HG03135 (cell line): Measurements from ENCODE around the gene TRIM26.
"Not testable (repeated sequence)": the region's sequence is repeated elsewhere in the genome, so short reads cannot be mapped to it uniquely, and the experiment has no call there.

Experiments used
- ATAC-seq: cut with Tn5 transposase; IDR thresholded peaks from one replicate; pipeline ENCODE4 v1.9.1; 2021; ENCODE audit warnings: mild to moderate bottlenecking, moderate library complexity; ENCODE audit not compliant: unreplicated experiment

TRIM26 gene

DNA sequence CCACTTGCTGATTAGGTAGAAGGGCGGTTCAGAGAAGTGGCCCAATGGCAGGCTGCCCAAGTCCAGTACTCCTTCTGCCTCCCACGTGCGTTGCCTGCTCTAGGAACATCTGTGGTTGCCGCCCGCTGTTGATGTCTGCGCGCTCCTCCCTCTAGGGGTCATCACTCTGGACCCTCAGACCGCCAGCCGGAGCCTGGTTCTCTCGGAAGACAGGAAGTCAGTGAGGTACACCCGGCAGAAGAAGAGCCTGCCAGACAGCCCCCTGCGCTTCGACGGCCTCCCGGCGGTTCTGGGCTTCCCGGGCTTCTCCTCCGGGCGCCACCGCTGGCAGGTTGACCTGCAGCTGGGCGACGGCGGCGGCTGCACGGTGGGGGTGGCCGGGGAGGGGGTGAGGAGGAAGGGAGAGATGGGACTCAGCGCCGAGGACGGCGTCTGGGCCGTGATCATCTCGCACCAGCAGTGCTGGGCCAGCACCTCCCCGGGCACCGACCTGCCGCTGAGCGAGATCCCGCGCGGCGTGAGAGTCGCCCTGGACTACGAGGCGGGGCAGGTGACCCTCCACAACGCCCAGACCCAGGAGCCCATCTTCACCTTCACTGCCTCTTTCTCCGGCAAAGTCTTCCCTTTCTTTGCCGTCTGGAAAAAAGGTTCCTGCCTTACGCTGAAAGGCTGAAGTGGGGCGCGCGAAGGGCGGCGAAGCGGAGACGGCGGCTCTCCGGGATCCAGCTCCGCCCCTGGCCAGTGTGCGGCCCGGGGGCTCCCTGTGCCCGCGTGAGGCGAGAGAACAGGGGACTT is 41.3 kb downstream of the TRIM26 start:
- ATAC-seq = no peak

DNA sequence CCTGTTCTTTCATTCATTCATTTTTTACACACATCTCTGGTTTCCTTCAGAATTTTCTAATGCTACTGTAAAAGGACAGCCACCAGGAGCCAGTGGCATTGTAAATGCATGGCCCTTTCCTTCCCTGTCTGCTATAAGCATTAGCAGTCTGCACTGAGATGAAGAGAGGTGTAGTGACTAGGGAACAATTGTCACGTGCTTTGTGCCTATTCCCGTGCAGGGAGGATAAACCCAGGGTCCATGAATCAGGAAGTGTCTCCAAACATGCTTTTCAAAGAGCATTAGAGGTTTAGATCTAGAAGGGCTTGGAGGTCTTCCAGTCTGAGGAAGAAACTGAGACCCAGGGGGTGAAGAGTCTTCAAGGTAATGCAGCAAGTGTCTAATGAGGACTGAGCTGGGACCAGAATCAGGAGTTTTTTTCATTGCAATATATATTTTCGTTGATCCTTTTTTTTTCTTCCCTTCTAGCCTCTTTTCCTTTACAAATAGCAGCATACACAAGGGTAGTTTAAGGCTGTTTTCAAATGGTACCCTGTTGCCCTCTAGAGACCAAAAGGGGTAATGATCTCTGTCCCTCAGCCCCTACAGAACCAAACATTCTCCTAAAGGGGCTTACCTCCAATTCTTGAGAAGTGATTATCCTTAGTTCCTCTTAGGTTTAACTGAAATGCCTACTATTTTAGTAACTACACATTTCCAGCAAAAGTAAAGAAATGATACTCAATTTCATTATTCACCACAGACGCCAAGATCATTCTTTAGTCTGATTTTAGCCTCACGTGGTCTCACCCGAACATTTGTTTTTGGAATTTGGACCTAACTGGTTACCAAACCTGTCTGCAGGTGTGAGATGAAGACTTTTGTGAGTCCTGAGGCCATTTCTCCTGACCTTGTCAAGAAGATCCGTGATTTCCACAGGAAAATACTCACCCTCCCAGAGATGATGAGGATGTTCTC is 43.3 kb downstream of the TRIM26 start:
- ATAC-seq = no peak

DNA sequence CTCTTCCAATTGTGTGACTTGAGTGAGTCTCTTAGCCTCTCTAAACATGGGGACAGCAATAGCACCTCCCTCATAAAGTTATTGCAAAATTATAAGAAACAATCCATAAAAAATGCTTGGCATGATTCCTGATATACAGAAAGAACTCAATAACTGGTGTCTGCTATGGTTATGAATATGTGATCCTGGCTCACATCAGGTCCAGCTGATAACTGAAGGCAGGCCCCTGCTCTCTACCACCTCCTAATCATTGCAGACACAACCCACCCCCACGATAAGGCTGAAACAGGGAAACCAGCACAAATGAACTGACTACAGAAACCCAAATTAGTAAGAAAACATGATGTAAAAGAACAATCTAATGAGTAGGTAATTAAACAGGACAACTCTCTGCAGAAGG is 44.5 kb downstream of the TRIM26 start:
- no peak for ATAC-seq

DNA sequence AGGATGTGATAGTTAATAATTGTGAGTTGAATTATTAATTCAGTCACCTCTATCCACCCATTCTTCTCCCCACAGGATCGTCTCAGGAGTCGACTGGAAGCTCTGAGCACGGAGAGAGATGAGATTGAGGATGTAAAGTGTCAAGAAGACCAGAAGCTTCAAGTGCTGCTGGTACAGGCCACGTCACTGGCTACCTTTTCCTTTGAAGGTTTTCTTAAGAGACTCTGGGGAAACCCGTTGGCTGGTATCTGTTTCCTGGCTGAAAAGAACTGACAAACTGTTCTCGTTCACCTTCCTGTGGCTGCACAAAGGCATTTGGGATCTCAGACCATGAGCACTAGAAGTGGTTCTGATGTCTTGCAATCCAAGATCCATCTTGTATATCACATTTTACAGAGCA is 46.1 kb downstream of the TRIM26 start:
- ATAC-seq = no peak

DNA sequence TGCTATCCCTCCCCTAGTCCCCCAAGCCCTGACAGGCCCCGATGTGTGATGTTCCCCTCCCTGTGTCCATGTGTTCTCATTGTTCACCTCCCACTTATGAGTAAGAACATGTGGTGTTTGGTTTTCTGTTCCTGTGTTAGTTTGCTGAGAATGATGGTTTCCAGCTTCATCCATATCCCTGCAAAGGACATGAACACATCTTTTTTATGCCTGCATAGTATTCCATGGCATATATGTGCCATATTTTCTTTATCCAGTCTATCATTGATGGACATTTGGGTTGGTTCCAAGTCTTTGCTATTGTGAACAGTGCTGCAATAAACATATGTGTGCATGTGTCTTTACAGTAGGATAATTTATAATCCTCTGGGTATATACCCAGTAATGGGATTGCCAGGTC is 48.0 kb downstream of the TRIM26 start:
- ATAC-seq = not testable (repeated sequence)

DNA sequence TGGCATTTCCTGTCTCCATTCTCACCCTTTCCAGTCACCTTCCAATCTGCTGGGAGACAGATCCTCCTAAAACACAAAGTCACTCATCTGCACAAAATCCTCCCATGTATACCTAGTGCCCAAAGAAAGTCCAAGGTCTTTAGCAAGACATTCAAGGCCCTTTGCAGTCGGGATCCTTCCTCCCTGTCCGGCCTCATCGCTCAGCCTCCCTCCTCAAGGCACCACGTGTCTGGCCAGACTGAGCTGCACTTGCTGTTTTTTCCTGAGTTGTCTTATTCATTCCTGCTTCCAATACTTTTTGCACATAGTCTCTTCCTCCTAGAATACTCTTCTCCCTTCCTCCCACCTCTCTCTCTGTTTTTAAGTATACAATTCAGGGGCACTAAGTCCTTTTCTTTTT is 48.5 kb downstream of the TRIM26 start:
- no peak for ATAC-seq

DNA sequence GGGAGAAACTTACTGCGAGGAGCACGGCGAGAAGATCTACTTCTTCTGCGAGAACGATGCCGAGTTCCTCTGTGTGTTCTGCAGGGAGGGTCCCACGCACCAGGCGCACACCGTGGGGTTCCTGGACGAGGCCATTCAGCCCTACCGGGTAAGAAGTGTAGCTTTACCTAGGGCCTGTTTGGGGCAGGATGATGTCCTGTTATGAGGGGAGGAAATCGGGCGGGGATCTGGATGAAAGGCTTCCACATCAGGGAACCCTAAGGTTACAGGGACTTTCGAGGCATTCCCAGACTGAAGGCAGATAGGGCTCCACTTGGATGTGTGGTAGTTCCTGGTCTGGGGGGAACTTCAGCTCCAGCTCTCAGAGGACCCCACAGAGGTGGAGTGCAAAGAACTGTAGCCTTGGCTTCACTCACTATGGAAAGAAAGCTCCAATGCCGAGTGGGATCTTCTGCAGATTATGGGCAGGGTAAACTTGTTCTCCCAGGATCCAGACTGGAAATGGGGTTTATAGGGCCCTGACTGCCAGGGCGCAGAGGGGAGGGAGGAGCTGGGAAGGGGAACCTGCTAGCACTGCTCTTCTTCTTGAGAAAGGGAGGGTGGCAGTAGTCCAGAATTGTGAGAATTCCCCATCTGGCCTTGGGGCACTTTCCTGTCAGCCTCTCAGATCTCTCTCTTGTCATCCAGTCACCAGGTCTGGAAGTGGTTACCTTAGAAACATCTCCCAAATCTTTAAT is 49.1 kb downstream of the TRIM26 start:
- ATAC-seq = no peak

DNA sequence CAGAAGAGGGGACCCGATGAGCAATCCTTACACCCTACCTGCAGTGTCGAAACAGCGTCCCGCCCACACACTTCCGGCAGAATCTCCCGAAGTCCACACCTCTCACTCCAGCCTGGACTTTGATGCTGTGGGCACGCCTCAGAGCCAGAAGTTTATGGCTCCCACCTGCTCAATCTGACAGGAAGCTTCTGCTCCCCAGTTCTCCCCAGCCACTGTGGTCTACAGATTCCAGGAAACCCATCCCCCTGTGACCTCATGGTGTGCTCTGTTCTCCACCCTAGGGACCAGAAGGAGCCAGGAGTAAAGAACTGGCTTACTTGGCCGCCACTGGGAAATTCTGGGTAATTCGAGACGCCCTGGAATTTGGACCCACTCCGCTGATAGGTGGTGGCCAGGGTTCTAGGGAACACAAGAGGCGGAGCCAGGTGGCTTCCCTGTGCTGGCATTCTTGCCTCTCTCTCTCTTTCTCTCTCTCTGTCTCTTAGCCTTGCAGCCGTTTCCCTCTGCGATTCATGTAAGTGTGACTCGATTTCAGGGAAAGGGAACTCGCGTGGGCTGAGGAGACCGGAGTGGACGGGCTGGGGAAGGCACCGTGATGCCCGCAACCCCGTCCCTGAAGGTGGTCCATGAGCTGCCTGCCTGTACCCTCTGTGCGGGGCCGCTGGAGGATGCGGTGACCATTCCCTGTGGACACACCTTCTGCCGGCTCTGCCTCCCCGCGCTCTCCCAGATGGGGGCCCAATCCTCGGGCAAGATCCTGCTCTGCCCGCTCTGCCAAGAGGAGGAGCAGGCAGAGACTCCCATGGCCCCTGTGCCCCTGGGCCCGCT is 49.9 kb downstream of the TRIM26 start, which contains the start of gene TRIM15:
Gene TRIM15, plus strand, starts transcription at position 457 of the 828 bp plus-strand sequence. Its CDS starts 139 bp downstream, at position 596.
- ATAC-seq = no peak

DNA sequence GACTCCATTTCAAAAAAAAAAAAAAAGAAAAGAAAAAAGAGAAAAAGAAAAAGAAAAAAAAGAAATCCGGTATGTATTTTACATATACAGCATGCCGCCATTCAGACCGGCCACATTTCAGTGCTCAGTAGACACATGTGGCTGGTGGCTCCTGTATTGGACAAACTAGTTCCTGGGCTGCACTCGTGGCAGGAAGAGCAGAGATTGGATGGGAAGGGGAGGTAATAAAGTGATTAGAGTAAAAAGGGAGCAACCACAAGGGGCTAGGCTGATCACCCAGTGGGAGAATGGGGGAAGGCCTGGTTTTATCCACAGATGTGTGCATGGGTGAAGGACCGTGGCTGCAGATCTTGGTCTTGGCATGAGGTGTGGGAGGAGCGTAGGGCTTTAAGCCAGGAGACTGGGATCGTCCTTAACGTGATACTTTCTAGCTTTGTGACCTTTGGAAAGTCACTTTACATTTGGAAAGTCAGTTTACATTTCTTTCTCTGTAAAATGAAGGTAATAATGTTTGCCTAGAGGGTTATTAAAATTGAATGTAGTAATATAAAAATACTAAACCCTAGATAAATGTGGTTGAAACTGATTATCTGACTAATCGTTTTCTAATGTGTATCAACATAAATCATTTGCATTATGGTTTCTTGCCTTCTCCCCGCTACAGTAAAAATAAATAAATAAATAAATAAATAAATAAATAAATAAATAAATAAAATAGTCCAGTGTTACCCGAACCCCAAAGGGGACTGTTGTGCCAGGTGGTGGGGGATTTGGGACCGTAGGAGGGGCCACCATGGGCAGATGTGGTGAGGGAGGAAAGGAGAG is 50.7 kb downstream of the TRIM26 start:
- ATAC-seq = no peak

DNA sequence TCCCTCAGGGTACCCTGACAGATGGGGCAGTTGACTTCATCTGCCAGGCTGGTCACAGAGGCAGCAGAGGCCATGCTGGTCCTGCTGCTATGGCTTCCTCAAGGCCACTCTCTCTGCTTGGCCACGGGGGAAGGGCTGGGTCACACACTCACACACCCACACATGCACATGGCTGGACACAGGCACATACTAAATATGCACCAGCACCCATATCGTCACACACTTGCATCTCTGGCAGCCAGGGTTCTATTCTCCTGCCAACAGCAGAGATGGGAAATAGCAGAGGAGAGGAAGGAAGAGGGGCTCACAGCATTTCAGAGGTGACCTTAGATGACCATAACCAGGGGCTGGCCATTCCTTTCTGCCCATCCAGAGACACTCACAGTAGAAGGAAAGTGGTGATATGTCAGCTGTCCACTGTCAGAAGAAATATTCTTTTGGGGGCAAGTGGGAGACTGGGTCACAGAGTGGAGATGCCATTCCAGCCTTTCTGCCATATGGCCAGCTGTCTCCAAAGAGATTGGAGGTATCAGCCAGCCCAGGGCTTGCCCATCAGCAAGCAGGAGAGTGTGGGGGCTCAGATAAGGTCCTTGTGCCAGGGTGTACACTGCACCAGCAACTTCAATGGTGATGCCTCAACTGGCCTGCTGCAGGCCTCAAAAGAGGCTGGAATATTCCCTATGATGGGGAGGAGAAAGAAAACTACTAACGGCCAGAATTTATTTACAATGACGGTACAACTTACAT is 52.2 kb downstream of the TRIM26 start, which contains the start of gene TRIM10:
Gene TRIM10, minus strand, starts transcription at position 427 of the 747 bp plus-strand sequence. Its CDS starts 353 bp downstream, at position 74.
- ATAC-seq = no peak

DNA sequence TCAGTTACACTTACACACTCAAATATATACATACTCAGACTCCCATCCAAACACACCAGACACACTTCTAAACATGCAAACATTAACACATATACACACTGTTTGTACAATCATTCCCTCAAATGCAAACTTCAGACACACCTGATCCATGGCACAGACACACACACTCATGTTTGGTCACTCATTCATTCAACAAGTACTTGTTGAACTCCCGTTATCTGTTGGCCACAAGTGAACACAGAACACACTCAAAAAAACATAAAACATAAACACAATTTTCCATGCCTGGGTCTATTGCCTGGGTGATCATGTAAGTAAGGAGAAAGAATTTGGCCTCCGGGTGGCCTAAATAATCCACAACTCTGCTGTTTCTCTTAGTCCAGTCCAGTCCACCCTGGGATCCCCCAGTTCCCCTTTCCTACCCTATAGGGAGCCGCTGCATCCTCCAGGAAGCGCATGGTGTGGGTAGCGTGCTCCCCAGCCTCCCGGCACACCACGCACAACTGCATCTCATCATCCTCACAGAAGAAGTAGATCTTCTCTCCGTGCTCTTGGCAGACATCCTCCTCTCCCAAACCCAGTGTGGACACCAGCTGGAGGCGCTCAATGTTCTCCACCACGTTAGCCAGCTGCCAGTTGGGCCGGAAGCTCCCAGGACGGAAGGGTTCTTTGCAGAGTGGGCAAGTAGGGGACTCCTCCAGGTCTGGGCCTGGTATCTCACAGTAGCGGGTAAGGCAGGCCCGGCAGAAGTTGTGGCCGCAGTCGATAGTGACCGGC is 53.0 kb downstream of the TRIM26 start:
- ATAC-seq = no peak

DNA sequence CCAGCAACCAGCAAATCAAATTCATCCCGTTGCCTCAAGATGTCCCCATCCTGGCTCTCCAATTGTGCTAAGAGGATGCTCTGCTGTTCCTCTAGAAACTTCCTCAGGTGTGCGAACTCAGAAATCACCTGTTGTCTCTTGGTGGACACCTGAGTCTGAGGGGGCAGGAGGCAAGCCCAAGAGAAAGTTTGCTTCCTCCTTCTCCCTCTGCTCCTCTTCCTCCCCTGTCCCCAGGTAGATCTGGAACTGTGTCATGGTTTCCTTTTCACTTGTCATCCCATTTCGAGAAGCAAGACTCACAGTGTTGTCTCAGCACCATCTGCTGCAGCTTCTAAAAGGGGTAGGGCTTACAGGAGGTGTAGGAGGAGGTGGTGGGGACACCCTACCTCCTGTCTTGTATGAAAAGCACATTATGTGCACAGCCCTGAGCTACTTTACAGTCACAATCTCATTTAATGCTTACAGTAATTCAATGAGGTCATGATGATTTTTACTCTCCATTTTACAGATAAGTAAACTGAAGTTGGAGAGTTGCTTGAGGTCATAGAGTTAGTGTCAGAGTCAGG is 54.6 kb downstream of the TRIM26 start:
- no peak for ATAC-seq

DNA sequence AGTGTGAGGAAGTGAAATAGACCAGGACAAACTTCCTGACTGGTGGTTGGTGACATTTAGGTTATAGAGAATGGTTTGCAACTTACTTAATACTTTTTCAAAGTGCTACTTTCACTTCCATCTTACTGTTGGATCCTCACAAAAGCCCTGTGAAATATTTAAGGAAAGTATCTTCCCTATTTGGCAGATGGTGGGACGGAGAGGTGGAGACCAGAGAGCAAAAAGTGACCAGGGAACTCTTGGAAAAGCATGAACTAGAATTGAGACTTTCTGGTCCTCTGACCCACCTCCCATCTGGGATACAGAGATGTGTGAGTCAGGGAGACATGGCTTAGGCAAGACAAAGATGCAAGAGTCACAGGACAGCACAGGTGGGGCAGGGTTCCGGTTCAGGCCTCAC is 55.2 kb downstream of the TRIM26 start:
- ATAC-seq = no peak

DNA sequence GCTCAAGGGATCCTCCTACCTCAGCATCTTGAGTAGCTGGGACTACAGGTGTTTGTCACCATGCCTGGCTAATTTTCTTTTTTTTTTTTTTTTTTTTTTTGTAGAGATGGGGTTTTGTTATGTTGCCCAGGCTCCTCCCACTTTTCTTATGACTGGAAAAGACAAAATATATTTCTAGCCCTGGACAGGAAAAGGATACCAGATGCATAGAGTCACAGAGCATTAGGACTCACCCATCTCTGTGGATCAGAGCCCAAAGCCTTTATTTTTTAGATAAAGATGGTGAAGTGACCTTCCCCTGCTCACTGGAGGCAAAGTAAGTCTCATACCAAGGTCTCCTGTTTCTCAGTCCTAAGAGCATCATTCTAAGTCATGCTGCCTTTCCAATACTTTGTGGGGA is 55.6 kb downstream of the TRIM26 start:
- no peak for ATAC-seq

DNA sequence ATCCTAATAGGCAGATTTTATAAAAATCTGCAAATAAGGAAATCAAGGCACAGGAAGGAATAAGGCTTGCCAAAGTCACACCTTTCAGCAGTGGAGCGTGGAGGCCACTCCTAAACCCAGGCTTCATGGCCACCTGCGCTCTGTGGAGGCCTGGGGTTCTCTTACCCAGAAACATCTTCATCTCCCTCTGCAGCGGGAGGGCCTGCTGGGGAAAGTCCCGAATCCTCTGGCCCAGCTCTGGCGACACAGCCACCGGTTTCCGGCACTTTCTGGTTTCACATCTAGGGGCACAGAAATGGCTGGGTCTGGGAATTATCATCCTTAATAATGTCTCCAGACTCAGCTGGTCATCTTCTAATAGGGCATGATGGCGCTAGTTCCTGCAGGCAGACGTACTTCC is 56.4 kb downstream of the TRIM26 start:
- ATAC-seq = no peak

DNA sequence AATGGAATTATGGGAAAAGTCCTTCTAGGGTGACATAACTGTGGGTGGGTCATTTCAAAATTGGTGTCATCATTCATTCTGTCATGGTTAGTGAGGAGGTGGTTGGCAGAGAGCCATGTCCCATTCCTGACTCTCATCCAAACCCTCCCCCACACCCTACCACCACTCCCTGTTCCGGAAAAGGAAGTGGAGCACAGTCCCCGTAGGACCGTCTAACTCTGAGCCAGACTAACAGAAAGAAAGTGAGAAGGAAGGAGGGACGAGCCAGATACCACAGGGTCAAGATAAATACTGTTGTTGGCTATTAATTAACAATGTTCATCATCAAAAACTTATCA is 57.0 kb downstream of the TRIM26 start:
- no peak for ATAC-seq

DNA sequence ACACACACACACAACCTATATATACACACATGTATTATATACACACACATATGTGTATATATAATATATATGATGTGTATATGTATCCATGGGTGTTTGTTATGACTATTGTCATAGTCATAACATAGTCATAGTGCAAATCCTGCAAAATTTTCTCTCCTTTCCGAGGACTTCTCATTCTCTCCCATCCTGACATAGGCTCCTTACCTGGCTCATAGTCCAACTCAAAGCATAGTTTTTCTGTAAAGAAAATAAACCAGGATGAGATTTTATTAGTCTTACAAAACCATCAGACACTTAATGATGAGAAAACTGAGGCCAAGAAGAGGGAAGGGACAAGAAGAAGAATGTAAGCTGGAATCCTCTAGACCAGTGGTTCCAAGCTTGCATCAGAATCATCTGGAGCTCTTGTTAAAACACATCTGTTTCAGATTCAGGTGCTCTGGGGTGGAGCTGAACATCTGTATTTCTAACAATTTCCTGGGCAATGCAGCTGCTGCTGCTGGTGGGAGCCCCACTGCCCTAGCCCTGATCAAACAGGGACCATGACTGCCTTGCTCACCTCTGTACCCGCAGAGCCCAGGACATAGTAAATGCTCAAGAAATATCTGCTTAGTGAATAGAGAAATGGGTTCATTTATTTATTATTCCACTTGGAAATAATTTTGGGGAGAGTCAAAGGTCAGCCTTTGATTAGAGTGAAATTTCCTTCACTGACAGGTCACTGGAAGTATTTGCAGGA is 57.5 kb downstream of the TRIM26 start:
- no peak for ATAC-seq
